ENCODE measurements around the gene SYNDIG1.

GRCh38 chr20:24654425-24654824 lies 185.0 kb downstream of the SYNDIG1 start:
- no peak for TF ChIP-seq CHD2 (IDR thresholded peaks at IDR 0.05; ENCODE audit: low read length, partially characterized antibody)
- TF ChIP-seq USF2 (IDR thresholded peaks at IDR 0.05; ENCODE audit: borderline replicate concordance, low read depth, low read length) = no peak
- TF ChIP-seq TEAD4 (IDR thresholded peaks at IDR 0.05; ENCODE audit: borderline replicate concordance, insufficient read depth) = no peak
- no peak for TF ChIP-seq CTCF (IDR thresholded peaks at IDR 0.05)
- no peak for TF ChIP-seq ZBTB33 (IDR thresholded peaks at IDR 0.05; ENCODE audit: borderline replicate concordance, low read depth)
- TF ChIP-seq REST (IDR thresholded peaks at IDR 0.05; ENCODE audit: low read depth, low read length) = no peak
- TF ChIP-seq EP300 (IDR thresholded peaks at IDR 0.05; ENCODE audit: borderline replicate concordance in 1 of 2, low read depth in 1 of 2, low read length in 1 of 2) = no peak
- TF ChIP-seq EZH2phosphoT487 (IDR thresholded peaks at IDR 0.05; ENCODE audit: borderline replicate concordance, low read depth) = no peak

All from SK-N-SH (cell line).